HG02610 (cell line): ENCODE data around the gene ZNF784.
A peak's percentile ranks its signal among the peaks of the same experiment; 100 is the strongest.

Experiments
- ATAC-seq: cut with Tn5 transposase; IDR thresholded peaks from one replicate; pipeline ENCODE4 v1.9.1; 2021; ENCODE audit warnings: mild to moderate bottlenecking, moderate library complexity; ENCODE audit not compliant: unreplicated experiment

The ZNF784 gene

DNA sequence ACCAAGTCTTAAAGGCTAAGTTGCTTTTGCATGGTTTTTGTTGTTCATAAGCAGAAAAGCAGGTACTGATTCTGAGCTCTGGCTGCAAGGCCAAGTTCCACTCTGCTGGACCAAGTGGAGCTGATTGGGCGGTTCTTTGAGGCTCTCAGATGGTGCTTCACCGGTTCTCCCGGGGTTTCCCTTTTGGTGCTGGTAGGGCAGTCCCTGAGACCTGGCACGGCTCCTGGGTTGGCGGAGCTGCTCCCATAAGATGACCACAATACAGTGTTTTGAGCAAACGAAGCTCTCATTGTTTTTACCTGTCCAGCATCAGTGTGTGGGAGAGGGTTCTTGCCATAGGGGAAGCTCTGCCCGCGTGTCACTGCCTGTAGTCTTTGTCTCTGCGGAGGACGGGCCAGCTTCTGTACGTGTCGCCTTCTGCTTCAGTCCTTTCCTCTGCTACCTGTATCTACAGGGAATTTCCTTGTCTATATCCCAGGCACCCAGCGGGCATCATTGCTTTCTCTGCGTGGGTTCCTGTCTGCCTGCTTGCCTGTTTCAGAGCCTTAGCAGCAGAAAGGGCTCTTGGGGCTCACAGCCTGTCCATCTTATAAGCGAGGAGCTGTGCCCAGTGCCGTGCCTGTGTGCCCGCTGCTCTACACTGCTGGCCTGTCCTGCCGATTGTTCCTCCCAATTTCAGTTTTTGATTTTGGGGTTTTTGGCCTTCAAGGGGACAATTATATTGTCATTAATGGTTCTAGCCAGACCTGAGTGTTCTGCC, 32.8 kb upstream of the ZNF784 start:
- no peak for ATAC-seq

DNA sequence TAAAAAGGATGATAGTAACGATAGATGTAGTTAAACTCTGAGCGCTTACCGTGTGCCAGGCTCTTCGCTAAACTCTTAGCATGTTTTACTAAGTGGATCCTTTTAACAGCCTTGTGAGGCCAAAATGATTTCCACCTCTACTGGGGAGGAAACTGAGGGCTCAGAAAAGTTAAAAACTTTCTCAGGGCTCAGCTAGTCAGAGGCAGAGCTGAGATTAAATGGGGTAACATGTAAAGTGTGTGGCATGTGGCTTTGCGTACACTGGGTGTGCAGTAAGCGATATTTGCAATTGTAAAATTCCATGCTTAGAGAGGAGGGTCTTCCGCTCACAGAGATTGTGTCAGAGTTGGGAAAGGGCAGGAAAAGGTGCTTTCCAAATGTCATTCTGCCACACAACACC, 32.2 kb upstream of the ZNF784 start:
- ATAC-seq: no peak

DNA sequence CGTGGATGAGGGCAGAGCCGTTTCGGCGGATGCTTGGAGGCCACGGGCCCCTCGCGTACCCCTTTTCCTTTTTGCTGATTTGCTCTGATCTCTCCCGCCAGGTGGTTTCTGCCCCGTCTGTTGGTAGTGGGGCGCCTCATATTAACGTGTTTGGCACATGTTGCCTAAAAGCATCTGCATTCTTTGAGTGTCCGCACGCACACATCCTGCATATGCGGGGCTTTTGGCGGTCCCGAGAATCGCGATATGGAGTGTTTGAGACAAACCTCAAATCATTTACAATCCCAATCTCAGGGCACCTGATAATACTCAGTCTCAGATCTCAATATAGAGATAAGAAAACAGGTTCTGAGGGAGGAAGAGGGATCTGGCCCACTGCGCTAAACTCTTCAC, 31.3 kb upstream of the ZNF784 start:
- ATAC-seq: no peak

DNA sequence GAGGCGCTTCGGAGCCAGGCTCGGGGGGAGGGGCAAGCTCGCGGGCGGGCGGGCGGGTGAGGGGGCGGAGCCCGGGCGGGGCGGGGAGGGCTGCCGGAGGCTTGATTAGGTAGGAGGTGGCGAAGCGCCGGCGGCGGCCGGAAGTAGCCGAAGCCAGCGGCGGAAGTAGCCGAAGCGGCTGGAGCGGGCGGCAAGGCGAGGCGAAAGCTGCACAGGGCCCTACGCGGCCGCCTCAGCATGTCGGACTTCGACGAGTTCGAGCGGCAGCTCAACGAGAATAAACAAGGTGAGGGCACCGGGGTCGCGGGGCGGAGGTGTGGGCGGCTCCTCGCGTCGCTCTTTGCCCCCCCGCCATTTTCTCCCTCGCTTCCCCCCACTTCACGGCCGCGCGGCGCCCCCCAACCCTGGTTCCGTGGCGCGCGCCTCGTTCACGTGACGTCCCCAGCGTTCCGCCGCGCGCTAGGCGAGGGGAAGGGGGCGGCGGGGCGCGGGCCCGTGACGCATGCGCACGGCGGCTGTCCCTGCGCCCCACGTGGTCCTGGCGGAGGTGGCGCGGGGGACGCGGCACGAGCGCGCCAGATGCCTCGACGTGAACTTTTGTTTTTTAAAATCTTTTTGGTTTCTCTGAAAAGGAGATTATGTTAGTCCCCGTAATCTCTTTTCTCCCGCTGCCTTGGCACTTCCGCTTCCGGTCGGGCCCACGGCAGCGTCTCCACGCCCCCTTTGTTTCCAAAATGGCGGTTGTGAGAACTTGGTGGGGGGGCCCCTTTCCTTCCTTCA, 30.7 kb upstream of the ZNF784 start, which contains the start of gene U2AF2:
Gene U2AF2 (plus strand): TSS at position 168 of the 780 bp plus-strand sequence. CDS start 70 bp downstream, at position 238.
- ATAC-seq: peak; percentile 34

DNA sequence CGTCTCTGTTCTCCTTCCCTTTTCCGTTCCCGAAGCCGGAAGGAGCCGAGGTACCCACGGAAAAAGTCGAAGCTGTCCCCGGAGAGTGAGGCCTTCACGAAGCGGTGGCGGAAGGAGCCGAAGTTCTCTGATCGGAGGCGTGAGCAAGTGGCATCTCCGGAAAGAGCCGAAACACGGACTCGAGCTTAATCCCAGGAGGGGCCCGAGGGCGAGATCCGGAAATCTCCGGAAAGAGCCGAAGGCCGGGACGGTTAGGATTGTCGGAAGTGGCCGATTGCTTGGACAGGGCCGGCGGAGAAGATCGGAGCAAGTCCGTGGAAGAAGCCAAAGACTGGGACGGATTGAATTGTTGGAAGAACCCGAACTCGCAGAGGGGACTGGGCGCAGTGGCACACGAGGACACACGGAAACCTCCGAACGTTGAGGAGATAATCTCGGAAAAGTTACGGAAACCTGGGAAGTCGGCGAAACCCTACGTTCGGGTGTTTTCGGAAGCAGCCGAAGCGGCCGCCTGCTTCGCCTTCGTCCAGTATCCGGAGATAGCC, 30.0 kb upstream of the ZNF784 start:
- ATAC-seq: peak; percentile 50

DNA sequence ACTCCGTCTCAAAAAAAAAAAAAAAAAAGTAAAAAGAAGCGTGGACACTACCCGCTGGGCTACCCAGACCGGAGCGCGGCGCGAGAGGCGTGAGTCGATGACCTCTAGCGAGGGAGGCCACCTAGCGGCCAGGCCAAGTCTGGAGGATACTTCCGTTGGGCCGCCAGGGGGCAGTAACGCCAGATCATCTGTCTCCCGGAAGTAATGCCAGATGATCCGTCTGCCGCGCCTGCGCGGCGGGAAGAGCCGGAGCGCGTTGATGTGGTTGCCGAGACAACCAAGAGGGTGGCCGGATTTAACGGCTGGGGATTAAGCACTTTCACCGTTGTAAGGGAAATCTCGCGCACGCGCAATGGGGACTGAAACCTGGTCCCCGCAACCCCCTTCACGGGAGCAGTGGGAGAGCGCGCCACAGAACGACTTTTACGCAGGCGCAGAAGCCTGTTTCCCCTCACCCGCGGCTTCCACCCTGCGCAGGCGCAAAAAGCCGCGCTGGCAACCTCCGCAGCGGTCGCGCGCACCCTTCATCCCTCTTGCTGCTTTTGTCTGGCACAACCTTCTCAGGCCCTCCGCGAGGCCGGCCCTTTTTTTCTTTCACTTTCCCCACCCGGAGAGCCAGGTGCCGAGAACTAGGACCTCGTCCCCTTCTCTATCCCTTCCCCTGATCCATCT, 29.4 kb upstream of the ZNF784 start:
- peak; percentile 36 for ATAC-seq

DNA sequence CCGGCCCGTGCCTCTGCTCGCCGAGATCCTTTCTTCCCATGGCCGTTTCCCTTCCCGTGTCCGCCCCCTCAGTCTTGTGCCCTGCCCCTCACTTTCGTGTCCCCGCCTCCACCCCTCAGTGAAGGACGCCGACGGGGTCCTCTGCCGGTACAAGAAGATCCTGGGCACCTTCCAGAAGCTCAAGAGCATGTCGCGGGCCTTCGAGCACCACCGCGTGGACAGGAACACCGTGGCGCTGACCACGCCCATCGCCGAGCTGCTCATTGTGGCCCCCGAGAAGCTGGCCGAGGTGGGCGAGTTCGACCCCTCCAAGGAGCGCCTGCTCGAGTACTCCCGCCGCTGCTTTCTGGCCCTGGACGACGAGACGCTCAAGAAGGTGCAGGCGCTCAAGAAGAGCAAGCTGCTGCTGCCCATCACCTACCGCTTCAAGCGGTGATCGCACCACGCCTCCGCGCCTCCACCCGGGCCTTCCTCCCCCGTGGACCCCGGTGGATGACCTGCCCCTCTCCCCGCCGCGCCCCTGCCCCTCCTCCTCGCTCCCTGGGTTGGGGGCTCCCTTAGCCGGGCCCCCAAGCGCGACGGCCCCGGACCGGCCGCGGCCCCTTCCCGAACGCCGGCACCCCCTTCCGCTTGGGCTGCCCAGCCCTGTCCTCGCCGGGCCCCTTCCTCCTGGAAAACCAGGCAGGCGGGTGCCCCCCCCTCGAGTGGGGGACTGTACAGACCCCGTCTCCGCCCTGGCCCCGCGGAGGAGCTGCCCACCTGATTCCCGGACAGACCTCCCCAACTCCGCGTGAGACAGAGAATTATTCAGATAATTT, 28.2 kb upstream of the ZNF784 start:
- ATAC-seq: no peak

DNA sequence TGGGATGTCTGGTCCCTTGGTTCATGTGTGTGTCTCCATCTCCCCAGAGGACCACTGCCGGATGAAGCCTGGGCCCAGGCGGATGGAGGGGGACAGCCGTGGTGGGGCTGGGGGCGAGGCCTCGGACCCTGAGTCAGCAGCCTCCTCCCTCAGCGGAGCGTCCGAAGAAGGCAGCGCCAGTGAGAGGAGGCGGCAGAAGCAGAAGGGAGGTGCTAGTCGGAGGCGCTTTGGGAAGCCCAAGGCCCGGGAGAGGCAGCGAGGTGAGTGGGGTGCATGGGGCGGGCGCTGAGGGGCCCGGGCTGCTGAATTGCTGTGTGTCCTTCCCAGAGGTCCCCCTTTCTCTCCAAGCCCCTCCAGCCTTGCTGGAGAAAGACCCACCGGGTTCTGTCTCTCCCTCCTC, 26.9 kb upstream of the ZNF784 start:
- ATAC-seq: no peak

DNA sequence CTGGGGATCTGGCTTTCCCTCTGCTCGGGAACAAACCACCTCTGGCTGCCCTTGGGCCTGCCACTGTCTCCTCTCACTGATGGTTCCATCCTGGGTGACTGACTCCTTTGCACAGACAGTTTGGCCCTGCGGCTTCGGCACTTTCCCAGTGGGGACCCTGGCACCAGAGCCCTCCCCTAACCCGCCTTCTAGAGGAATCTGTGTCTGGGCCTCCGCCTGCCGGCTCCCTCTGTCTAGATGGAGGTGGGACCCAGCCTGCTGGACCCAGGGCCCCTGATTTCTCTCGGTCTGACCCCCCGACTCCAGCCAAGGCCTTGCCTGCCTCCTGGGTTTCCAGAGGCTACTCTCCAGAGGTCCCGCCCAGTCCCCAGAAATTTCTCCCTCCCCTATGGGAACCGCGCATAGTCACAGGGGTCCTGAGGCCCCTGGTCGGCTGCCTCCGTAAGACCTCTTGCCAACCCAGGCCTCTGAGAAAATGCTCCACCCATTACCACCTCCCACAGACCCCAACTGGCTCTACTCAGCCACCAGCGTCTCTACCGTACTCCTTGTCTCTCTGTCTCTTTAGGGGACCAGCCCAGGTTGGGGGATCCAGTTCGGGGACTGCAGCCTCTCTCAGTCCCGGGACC, 26.4 kb upstream of the ZNF784 start:
- no peak for ATAC-seq

DNA sequence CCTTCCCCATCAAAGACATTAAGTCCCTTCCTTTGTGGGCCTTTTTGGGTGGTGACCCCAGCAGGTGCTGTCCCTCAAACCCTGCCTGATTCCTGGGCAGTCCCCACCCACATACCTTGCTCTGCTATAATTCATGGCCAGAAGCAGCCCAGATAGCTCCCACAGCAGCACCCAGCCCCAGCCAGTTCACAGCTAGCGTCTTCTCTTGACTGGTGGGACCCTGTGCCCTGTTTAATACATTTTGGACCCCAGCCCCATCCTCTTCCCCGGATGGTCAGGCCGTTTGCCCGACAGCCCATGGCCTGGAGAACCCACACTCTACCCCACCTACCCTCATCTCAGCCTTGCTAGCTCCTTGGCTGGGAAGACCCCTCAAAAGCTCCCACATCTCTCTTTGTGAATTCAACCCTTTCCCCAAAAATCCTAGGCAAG, 25.8 kb upstream of the ZNF784 start:
- no peak for ATAC-seq

DNA sequence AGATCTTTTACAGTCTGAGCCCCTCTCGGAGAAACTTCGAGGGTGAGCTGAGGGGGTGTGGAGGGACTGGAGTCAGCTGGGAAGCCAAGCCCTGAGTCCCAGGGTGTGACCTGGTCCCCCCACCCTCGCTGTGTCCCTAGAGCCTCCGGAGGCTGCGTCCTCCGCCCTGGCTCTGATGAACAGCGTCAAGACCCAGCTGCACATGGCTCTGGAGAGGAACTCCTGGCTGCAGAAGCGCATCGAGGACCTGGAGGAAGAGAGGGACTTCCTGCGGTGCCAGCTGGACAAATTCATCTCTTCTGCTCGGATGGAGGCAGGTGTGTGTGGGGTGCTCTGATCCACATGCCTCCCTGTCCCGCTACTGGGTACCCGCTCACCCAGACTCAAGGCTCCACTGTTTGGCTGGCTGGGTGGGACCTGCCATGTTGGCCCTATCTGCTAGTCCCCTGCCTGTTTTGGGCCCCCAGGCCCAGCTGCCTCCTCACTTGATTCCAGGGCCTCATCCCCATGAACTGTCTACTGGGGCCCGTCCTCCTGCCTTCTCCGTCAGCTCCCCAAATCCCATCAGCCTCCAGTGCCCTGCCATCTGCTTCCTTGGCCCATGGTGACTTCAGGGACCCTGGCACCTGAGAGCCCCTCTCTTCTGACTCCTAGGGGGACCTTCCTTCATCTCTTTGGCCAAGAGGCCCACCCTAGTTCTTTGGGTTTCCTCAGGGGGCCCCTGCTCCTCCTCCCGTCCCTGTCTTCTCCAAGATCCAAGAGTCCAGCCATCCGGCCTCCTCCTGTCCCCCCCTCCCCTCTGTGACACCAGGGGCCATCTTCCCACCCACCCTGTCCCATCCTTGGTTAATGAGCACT, 25.1 kb upstream of the ZNF784 start:
- ATAC-seq: no peak

DNA sequence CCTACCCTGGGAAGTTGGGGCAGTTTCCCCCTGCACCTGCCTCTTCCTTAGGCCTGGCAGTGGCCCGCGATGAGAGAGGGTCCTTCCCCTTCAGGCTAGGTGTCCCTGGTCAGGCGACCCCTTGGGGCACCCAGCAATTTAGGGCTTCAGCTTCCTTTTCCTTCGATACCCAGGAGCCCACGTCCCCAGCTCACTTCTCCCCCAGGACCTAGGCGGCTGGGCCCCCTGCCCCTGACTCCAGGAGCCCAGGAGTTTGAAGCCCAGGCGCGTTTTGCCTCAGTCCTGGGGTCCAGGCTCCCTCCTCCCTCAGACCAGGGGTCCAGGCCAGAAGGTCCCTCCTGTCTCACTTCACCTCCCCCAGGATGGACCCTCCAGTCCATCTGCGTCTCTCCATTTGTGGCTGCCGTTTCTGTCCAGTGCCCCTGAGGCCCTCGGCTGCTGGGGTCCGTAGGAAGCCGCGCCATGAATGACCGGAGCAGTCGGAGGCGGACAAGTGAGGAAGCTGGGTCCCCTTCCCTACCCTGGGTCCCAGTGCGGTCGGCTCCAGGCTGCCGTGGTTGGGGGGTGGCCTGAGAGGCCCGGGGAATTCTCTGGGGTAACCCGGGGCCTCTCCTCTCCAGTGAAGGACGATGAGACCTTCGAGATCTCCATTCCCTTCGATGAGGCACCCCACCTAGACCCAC, 24.4 kb upstream of the ZNF784 start:
- no peak for ATAC-seq

DNA sequence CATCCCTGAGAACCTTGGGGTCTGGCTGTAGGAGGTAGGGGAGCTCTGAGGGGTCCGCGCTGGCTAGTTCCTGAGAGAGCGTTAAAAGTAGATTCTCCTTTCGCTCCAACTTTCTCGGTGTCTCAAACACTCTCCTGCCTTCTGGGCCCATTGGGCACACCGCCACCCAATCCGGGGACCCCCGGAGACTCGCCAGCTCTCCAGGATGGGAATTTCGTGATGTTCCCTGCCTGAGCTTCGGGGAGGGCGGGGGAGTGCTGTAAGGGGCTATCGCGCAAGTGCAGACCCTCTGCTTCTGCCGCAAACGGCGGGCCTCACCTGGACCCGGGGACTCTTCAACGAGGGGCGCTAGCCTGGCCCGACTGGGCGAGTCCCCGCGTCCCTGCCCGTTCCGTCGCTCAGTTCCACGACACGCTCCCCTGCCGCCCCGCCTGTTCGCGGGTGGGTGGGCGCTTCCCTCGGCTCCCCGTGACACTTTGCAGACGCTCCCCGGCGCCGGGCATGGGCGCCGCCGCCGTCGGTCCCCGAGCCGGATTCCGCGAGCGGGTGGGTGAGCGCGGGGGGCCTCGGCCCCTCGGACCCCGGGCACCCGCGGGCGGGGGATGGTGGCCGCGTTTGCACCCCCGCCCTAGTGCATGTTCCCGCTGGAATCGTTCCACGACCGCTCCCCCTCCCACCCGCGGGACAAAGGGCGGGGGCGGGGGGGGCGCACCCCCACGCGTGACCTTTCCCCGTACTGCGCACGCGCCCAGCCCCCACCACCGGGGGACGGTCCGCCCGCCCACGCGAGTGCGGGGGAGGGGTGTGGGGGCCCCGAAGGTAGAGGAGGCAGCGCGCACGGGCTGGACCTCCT, 23.6 kb upstream of the ZNF784 start, which contains the start of gene CCDC106:
Gene CCDC106 (plus strand): TSS at position 481 of the 853 bp plus-strand sequence. CDS start 835 bp downstream, outside the sequence.
- ATAC-seq: no peak

DNA sequence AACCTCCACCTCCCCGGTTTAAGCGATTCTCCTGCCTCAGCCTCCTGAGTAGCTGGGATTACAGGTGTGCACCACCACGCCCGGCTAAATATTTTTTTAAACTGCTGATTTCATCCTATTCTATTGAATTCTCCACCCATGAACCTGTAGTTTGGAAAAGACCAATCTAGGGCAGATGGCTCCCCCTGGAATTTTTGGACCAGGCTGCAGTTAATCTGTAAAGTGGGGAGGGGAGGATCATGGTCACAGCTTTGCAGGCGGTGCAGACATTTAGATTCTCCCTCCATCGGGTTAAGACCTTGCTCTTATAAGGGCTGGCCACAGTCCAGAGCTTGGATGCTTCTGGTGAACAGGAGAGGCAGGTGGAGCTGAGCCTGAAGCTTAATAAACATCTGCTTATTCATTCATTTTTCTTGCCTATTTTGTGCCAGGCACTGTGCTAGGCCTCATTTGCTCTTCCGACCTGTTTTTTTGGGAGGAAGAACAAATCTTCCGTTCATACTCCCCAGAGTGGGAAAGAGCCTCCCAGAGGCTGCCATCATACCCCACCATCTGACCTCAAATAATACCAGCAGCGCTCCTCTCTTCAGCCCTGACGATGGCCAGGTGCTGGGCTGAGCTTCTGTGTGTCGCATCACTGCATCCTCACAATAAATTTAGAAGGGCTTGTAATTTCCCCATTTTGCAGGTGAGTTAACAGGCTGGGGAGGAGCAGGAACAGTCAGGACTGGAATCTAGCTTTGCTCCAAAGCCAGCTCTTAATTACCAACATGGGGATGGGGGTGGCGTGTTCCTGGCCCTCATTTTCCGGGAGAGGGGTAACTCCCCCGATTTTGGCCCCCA, 22.7 kb upstream of the ZNF784 start:
- ATAC-seq: no peak

DNA sequence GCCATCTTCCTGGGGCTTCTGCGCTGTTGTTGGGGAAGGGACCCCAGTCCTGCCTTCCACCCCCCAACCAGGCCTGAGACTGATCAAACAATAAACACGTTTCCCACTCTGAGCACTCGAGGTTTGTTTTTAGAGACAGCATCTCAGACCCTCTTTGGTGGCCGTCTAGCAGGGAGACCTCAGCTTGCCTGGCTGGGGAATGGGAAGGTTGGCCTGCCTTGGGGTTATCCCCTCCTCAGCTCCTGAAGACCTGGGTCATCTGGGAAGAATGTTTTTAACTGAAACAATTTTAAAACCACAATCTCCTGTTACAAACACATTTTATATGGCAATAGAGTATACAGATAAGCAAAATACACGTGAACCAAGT, 21.1 kb upstream of the ZNF784 start:
- ATAC-seq: no peak

DNA sequence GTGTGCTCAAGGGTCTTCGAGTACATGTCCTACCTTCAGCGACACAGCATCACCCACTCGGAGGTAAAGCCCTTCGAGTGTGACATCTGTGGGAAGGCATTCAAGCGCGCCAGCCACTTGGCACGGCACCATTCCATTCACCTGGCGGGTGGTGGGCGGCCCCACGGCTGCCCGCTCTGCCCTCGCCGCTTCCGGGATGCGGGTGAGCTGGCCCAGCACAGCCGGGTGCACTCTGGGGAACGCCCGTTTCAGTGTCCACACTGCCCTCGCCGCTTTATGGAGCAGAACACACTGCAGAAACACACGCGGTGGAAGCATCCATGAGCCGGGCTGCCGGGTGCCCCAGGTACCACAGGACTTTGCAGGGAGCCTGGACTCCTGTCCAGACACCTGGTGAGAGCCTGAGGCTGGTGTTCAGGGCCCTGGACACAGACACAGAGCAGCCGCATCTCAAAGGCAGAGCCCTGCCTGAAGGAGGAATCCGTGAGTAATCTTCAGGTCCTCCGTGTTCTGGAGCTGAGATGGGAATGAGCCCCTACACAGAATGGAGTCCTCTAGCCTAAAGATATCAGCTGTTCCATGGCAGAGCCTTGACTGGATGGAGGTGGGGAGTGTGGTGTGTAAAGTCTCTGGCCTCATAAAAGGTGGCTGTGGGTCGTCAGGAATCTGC, 20.6 kb upstream of the ZNF784 start:
- no peak for ATAC-seq
